H9 (cell line): ENCODE results near the gene C20orf96. TPM values are rescaled to one million over a fixed set of nuclear protein-coding genes. Genes with fewer than 3 reads are reported as not detected.

Source experiments
- DNase-seq: peaks from one replicate; pipeline ENCODE4 v3.0.0-alpha.2; 2017
- H2AFZ ChIP-seq: one replicate; pipeline ENCODE4 v1.6.1; 2013; ENCODE audit warnings: mild to moderate bottlenecking, low read length, control low read depth, moderate library complexity
- H2AK5ac ChIP-seq: 2 replicates; pipeline ENCODE4 v1.6.1; 2013; ENCODE audit warnings: low read length, control low read depth, mixed read lengths; ENCODE audit not compliant: insufficient read length
- H2BK120ac ChIP-seq: one replicate; pipeline ENCODE4 v1.6.1; 2013; ENCODE audit warnings: low read depth, mild to moderate bottlenecking, low read length, control low read depth, inconsistent platforms; ENCODE audit not compliant: poor library complexity, severe bottlenecking
- H2BK12ac ChIP-seq: 2 replicates; pipeline ENCODE4 v1.6.1; 2013; ENCODE audit warnings: low read length, control low read depth, mixed read lengths, low read depth; ENCODE audit not compliant: insufficient read length
- H2BK15ac ChIP-seq: 2 replicates; pipeline ENCODE4 v1.6.1; 2013; ENCODE audit warnings: low read depth, low read length, control low read depth
- H2BK20ac ChIP-seq: one replicate; pipeline ENCODE4 v1.6.1; 2013; ENCODE audit warnings: low read depth, mild to moderate bottlenecking, low read length, control low read depth, inconsistent platforms; ENCODE audit not compliant: poor library complexity, severe bottlenecking
- H2BK5ac ChIP-seq: 2 replicates; pipeline ENCODE4 v1.6.1; 2013; ENCODE audit warnings: low read length, control low read depth, mixed read lengths; ENCODE audit not compliant: insufficient read length
- H3K14ac ChIP-seq: 2 replicates; pipeline ENCODE4 v1.6.1; 2013; ENCODE audit warnings: low read length, control low read depth; ENCODE audit not compliant: insufficient read depth
- H3K18ac ChIP-seq: 2 replicates; pipeline ENCODE4 v1.6.1; 2013; ENCODE audit warnings: low read depth, mild to moderate bottlenecking, mixed read lengths, low read length, control low read depth; ENCODE audit not compliant: insufficient read length
- H3K23ac ChIP-seq: 2 replicates; pipeline ENCODE4 v1.6.1; 2013; ENCODE audit warnings: low read length, control low read depth, mixed read lengths, low read depth; ENCODE audit not compliant: insufficient read length
- H3K23me2 ChIP-seq: 2 replicates; pipeline ENCODE4 v1.6.1; 2013; ENCODE audit warnings: low read depth, mild to moderate bottlenecking, mixed read lengths, low read length, control low read depth; ENCODE audit not compliant: insufficient read length, poor library complexity, severe bottlenecking
- H3K27ac ChIP-seq: 2 replicates; pipeline ENCODE4 v1.5.1; 2013; ENCODE audit warnings: low read length, control low read depth, mixed read lengths, low read depth; ENCODE audit not compliant: insufficient read length
- H3K27me3 ChIP-seq: 2 replicates; pipeline ENCODE4 v1.6.1; 2013; ENCODE audit warnings: low read length, control low read depth, inconsistent platforms; ENCODE audit not compliant: insufficient read depth
- H3K4ac ChIP-seq: 2 replicates; pipeline ENCODE4 v1.6.1; 2013; ENCODE audit warnings: low read depth, mild to moderate bottlenecking, control low read depth, inconsistent platforms, low read length, moderate library complexity
- H3K4me1 ChIP-seq: 2 replicates; pipeline ENCODE4 v1.6.1; 2013; ENCODE audit warnings: low read length, control low read depth, inconsistent platforms; ENCODE audit not compliant: insufficient read depth
- H3K4me2 ChIP-seq: 2 replicates; pipeline ENCODE4 v1.6.1; 2013; ENCODE audit warnings: low read length, control low read depth, mixed read lengths; ENCODE audit not compliant: insufficient read length, insufficient read depth
- H3K56ac ChIP-seq: 2 replicates; pipeline ENCODE4 v1.6.1; 2013; ENCODE audit warnings: low read depth, mild to moderate bottlenecking, mixed read lengths, low read length, control low read depth; ENCODE audit not compliant: insufficient read length
- H3K79me1 ChIP-seq: 2 replicates; pipeline ENCODE4 v1.6.1; 2013; ENCODE audit warnings: low read depth, mild to moderate bottlenecking, moderate library complexity, low read length, control low read depth, inconsistent platforms; ENCODE audit not compliant: insufficient read depth, poor library complexity, severe bottlenecking
- H3K79me2 ChIP-seq: 2 replicates; pipeline ENCODE4 v1.6.1; 2013; ENCODE audit warnings: low read length, control low read depth, inconsistent platforms; ENCODE audit not compliant: insufficient read depth
- H3K9ac ChIP-seq: 2 replicates; pipeline ENCODE4 v1.6.1; 2013; ENCODE audit warnings: low read length, control low read depth, mixed read lengths; ENCODE audit not compliant: insufficient read length; ENCODE audit errors: extremely low read depth
- H3K9me3 ChIP-seq: one replicate; pipeline ENCODE4 v1.6.1; 2013; ENCODE audit warnings: low read depth, low read length, inconsistent platforms; ENCODE audit not compliant: control insufficient read depth
- H3T11ph ChIP-seq: one replicate; pipeline ENCODE4 v1.6.1; 2013; ENCODE audit warnings: mild to moderate bottlenecking, low read length, control low read depth, inconsistent platforms
- H4K20me1 ChIP-seq: one replicate; pipeline ENCODE4 v1.6.1; 2013; ENCODE audit not compliant: control insufficient read depth, insufficient read length, insufficient read depth
- H4K5ac ChIP-seq: 2 replicates; pipeline ENCODE4 v1.6.1; 2013; ENCODE audit warnings: low read depth, mild to moderate bottlenecking, mixed read lengths, low read length, control low read depth; ENCODE audit not compliant: insufficient read length
- H4K8ac ChIP-seq: replicated peaks from 2 replicates; pipeline ENCODE4 v1.6.1; 2013; ENCODE audit warnings: low read length, control low read depth, mixed read lengths, low read depth; ENCODE audit not compliant: insufficient read length
- H4K91ac ChIP-seq: 2 replicates; pipeline ENCODE4 v1.6.1; 2013; ENCODE audit warnings: low read depth, mild to moderate bottlenecking, moderate library complexity, mixed read lengths, low read length, control low read depth; ENCODE audit not compliant: insufficient read length
- H3K27ac Mint-ChIP-seq, 3 experiments: 2 replicates in 2 of 3; 3 replicates in 1 of 3; pipeline ENCODE4 v1.8.0; 2020 to 2021; ENCODE audit warnings: mixed read lengths in 3 of 3, mild to moderate bottlenecking in 1 of 3, moderate library complexity in 1 of 3
- H3K27me3 Mint-ChIP-seq: 2 replicates; pipeline ENCODE4 v1.8.0; 2021; ENCODE audit warnings: low read depth, mild to moderate bottlenecking, moderate library complexity, mixed read lengths
- H3K36me3 Mint-ChIP-seq, 3 experiments: 2 replicates in 2 of 3; 3 replicates in 1 of 3; pipeline ENCODE4 v1.8.0; 2020 to 2021; ENCODE audit warnings: low read depth in 3 of 3, mixed read lengths in 3 of 3; ENCODE audit not compliant: insufficient read depth in 1 of 3
- H3K4me1 Mint-ChIP-seq, 2 experiments: 2 replicates each; pipeline ENCODE4 v1.8.0; 2020; ENCODE audit warnings: mixed read lengths in 2 of 2
- H3K4me3 Mint-ChIP-seq, 2 experiments: 2 replicates in 1 of 2; 3 replicates in 1 of 2; pipeline ENCODE4 v1.8.0; 2020 to 2021; ENCODE audit warnings: mild to moderate bottlenecking in 2 of 2, mixed read lengths in 2 of 2, moderate library complexity in 1 of 2
- H3K9me3 Mint-ChIP-seq, 2 experiments: 2 replicates in 1 of 2; 3 replicates in 1 of 2; pipeline ENCODE4 v1.8.0; 2020; ENCODE audit warnings: mild to moderate bottlenecking in 2 of 2, mixed read lengths in 2 of 2, moderate library complexity in 1 of 2
- CTCF ChIP-seq: fragments of 200-600 bp; sonication (generic); conservative IDR thresholded peaks from 3 replicates; pipeline ENCODE4 v1.8.0; 2021; ENCODE audit warnings: antibody characterized with exemption, mild to moderate bottlenecking
- WGBS: extraction: QIAGEN DNeasy Blood & Tissue Kit; methylation state at CpG from one replicate; pipeline ENCODE4 v1.1.7; 2013; ENCODE audit warnings: missing lambda C conversion rate, low lambda C conversion rate, mixed read lengths; ENCODE audit not compliant: insufficient read length; ENCODE audit errors: extremely low coverage; 5-methylcytosine and 5-hydroxymethylcytosine counted together
- total RNA-seq: library from RNA; stranded (reverse); gene quantifications from 2 replicates; pipeline ENCODE4 v1.2.1, GENCODE V29; 2021

Gene C20orf96
- total RNA-seq, 1 experiment from 2014 or later, result 14.5 TPM

DNA sequence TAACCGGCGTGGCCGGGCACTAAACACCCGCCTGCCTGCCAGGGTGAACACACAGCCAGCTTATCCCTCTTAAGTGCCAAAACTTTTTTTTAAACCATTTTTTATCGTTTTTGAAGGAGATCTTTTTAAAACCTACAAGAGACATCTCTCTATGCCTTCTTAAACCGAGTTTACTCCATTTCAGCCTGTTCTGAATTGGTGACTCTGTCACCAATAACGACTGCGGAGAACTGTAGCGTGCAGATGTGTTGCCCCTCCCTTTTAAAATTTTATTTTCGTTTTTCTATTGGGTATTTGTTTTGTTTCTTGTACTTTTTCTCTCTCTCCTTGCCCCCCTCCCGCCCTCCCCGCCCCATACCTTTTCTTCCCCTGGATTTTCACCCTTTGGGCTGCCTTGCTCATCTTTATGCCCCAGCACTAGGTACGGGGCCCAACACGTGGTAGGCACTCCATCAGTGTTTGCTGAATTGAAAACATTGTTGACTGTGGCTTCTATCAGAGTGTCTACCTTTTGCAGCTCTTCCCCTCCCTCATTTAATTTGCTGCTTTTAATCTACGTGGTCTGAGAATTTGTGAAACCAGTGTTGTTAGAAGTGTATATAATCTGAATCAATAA, 8.3 kb upstream of the C20orf96 start:
- Histone ChIP-seq H2AFZ (no peak overlapping the region), H4K5ac (no peak overlapping the region), H2BK12ac (no peak overlapping the region), H3K4ac (no peak overlapping the region), H3K14ac (no peak overlapping the region), H3K56ac (no peak overlapping the region), H2BK15ac (no peak overlapping the region), H2BK20ac (no peak overlapping the region), H4K20me1 (no peaks in the 10 kb centered on the region), H3K9me3 (no peaks in the 10 kb centered on the region), H3K79me1 (no peaks in the 10 kb centered on the region), H2BK120ac (no peak overlapping the region), H3K4me1 (peaks cover 10% of the 10 kb centered on the region; the same call in 1 of the 2 replicates), H3K23ac (no peak overlapping the region), H4K8ac (no peak overlapping the region), H3K9ac (peak overlapping the region; percentile 96), H2BK5ac (no peak overlapping the region), H3K27me3 (no peaks in the 10 kb centered on the region), H3K23me2 (peaks cover 24% of the 10 kb centered on the region), H4K91ac (no peak overlapping the region), H2AK5ac (no peak overlapping the region), H3K79me2 (peaks cover 17% of the 10 kb centered on the region; the same call in 1 of the 2 replicates), H3K27ac (no peak overlapping the region), H3T11ph (no peak overlapping the region), H3K4me2 (peak overlapping the region; percentile 96), H3K18ac (no peak overlapping the region)
- Mint-ChIP-seq H3K4me1 (peaks cover 50 to 54% of the 10 kb centered on the region in 2 experiments), H3K36me3 (peaks cover 12 to 17% (median 15%) of the 10 kb centered on the region in 3 experiments), H3K27ac (peak overlapping the region in 1 of 3 experiments; percentile 93; a peak in 3 of 7 replicates), H3K9me3 (peaks cover 0 to 4% of the 10 kb centered on the region in 2 experiments; a peak in 3 of 5 replicates), H3K27me3 (peaks cover 24% of the 10 kb centered on the region), H3K4me3 (peak overlapping the region; percentile 95 to 99)
- DNase-seq, result no peak
- no CpG with 5 or more reads among the region's 15 CpGs for WGBS
- no peak for TF ChIP-seq CTCF
